Hair follicle dermal papilla cell (primary cell): ENCODE measurements around the gene NSMF. TPM values are rescaled to one million over a fixed set of nuclear protein-coding genes. Genes with fewer than 3 reads are reported as not detected.

Experiments used
- total RNA-seq: library from RNA; depleted of rRNA; stranded (reverse); fragments of >200 nt; gene quantifications from 2 replicates; pipeline ENCODE4 v1.2.3, GENCODE V29; 2012

Gene NSMF
- total RNA-seq = 34.6 and 39.1 TPM in 2 replicates

GRCh38 chr9:137459152-137459600 lies at the start of gene NSMF:
NSMF (minus strand) TSS chr9:137459334; CDS start chr9:137459102, 232 bp downstream.

GRCh38 chr9:137441289-137441934 lies 17.7 kb downstream of the NSMF start, which contains the start of gene ENTPD8:
ENTPD8 (minus strand) TSS chr9:137441357; CDS start chr9:137438285, 3,072 bp downstream.

GRCh38 chr9:137422604-137423513 lies 36.3 kb downstream of the NSMF start, which contains the start of the genes EXD3 and NOXA1:
EXD3 (minus strand) TSS chr9:137423162; CDS start chr9:137395357, 27,805 bp downstream.
NOXA1 (plus strand) TSS chr9:137423393; CDS start chr9:137423530, 137 bp downstream.

Other genes with a start within 250 kb of the NSMF start
- 0.16 and 0.85 TPM in 2 replicates for gene RNF208, start 237.1 kb downstream of the NSMF start, total RNA-seq
- gene CYSRT1, start 234.2 kb downstream of the NSMF start, total RNA-seq = 0.32 and 0.73 TPM in 2 replicates
- 0.16 TPM in 1 of 2 replicates, not detected in the other for gene RNF224, start 231.8 kb downstream of the NSMF start, total RNA-seq
- under 0.01 TPM in 1 of 2 replicates, not detected in the other for gene SLC34A3, start 228.4 kb downstream of the NSMF start, total RNA-seq
- gene TUBB4B, start 218.0 kb downstream of the NSMF start, total RNA-seq = 123 and 132 TPM in 2 replicates
- not detected in 2 replicates for gene STPG3, start 208.0 kb downstream of the NSMF start, total RNA-seq
- gene NELFB, start 204.0 kb downstream of the NSMF start, total RNA-seq = 56.8 and 59.1 TPM in 2 replicates
- 4.9 and 6.8 TPM in 2 replicates for gene TOR4A, start 181.6 kb downstream of the NSMF start, total RNA-seq
- gene NRARP, start 157.1 kb downstream of the NSMF start, total RNA-seq = not detected in 2 replicates
- gene EXD3, start 36.2 kb downstream of the NSMF start, total RNA-seq = 8.1 and 13.5 TPM in 2 replicates
- 0.49 and 0.65 TPM in 2 replicates for gene NOXA1, start 35.9 kb downstream of the NSMF start, total RNA-seq
- not detected in 2 replicates for gene ENTPD8, start 18.0 kb downstream of the NSMF start, total RNA-seq
- 1.5 and 2.1 TPM in 2 replicates for gene PNPLA7, start 91.1 kb upstream of the NSMF start, total RNA-seq
- 16.9 and 18.2 TPM in 2 replicates for gene MRPL41, start 92.5 kb upstream of the NSMF start, total RNA-seq
- 21.0 and 21.6 TPM in 2 replicates for gene DPH7, start 119.6 kb upstream of the NSMF start, total RNA-seq
- 14.0 and 16.6 TPM in 2 replicates for gene ZMYND19, start 131.2 kb upstream of the NSMF start, total RNA-seq
- 14.6 and 17.2 TPM in 2 replicates for gene ARRDC1, start 146.4 kb upstream of the NSMF start, total RNA-seq
- 59.9 and 66.8 TPM in 2 replicates for gene EHMT1, start 159.7 kb upstream of the NSMF start, total RNA-seq